GM18526 (cell line): ENCODE results near the gene ADSL.

Source experiments
- POLR2A ChIP-seq: IDR thresholded peaks from 3 replicates; pipeline ENCODE4 v1.6.1; 2011; ENCODE audit not compliant: insufficient read length; ENCODE audit errors: extremely low read depth

Gene ADSL

GRCh38 chr22:40414311-40414710 is 68.0 kb downstream of the ADSL start:
- TF ChIP-seq POLR2A = no peak

- peak; percentile 36 for TF ChIP-seq POLR2A
Measured at GRCh38 chr22:40414838-40415505, 68.7 kb downstream of the ADSL start.

GRCh38 chr22:40415531-40416266 is 69.4 kb downstream of the ADSL start:
- no peak for TF ChIP-seq POLR2A

- no peak for TF ChIP-seq POLR2A
Measured at GRCh38 chr22:40416267-40416570, 69.9 kb downstream of the ADSL start.

GRCh38 chr22:40416636-40417035 is 70.3 kb downstream of the ADSL start:
- no peak for TF ChIP-seq POLR2A

GRCh38 chr22:40417041-40417440 is 70.7 kb downstream of the ADSL start:
- no peak for TF ChIP-seq POLR2A

- TF ChIP-seq POLR2A = no peak
Measured at GRCh38 chr22:40417881-40418280, 71.6 kb downstream of the ADSL start.

- no peak for TF ChIP-seq POLR2A
Measured at GRCh38 chr22:40418366-40419201, 72.3 kb downstream of the ADSL start.

GRCh38 chr22:40419718-40420117 is 73.4 kb downstream of the ADSL start:
- TF ChIP-seq POLR2A = no peak

- TF ChIP-seq POLR2A = no peak
Measured at GRCh38 chr22:40420341-40421081, 74.2 kb downstream of the ADSL start.

- TF ChIP-seq POLR2A = no peak
Measured at GRCh38 chr22:40421082-40421350, 74.7 kb downstream of the ADSL start.

- TF ChIP-seq POLR2A = no peak
Measured at GRCh38 chr22:40421941-40422340, 75.6 kb downstream of the ADSL start.

GRCh38 chr22:40422558-40423309 is 76.4 kb downstream of the ADSL start:
- no peak for TF ChIP-seq POLR2A

GRCh38 chr22:40423310-40423688 is 77.0 kb downstream of the ADSL start:
- TF ChIP-seq POLR2A = no peak
